ENCODE results near the gene SLC37A1. TPM values are rescaled to one million over a fixed set of nuclear protein-coding genes. Genes with fewer than 3 reads are reported as not detected.

Gene SLC37A1
- total RNA-seq, 1 experiment from 2014 or later, result 37.7 TPM

GRCh38 chr21:42503711-42504110 lies 9.9 kb upstream of the SLC37A1 start:
- no peaks in the 10 kb centered on the region for H3K4me1 ChIP-seq (ENCODE audit: insufficient read depth, low read length)
- no peak overlapping the region for H2BK5ac ChIP-seq (ENCODE audit: insufficient read length, low read length)
- H4K91ac ChIP-seq (ENCODE audit: insufficient read length, low read depth, low read length), result no peak overlapping the region
- no peak overlapping the region; a peak in 1 of 5 replicates for H3K4me3 Mint-ChIP-seq
- no peak overlapping the region for H4K5ac ChIP-seq (ENCODE audit: insufficient read length, low read depth, low read length)
- H3K4me2 ChIP-seq (ENCODE audit: insufficient read depth, insufficient read length, low read length), result no peak overlapping the region
- no peak overlapping the region for H2AK5ac ChIP-seq (ENCODE audit: insufficient read length, low read length)
- H3K79me2 ChIP-seq (ENCODE audit: insufficient read depth, low read length), result no peaks in the 10 kb centered on the region
- no peak overlapping the region for H3K9ac ChIP-seq (ENCODE audit: extremely low read depth, insufficient read length, low read length)
- H3K9me3 ChIP-seq (ENCODE audit: control insufficient read depth, low read depth, low read length), result no peaks in the 10 kb centered on the region
- H3K27me3 Mint-ChIP-seq (ENCODE audit: low read depth), result peaks cover 2% of the 10 kb centered on the region
- no peak overlapping the region for H3K23ac ChIP-seq (ENCODE audit: insufficient read length, low read depth, low read length)
- no peak overlapping the region for H3T11ph ChIP-seq (ENCODE audit: low read length)
- peaks cover 5 to 8% of the 10 kb centered on the region in 2 experiments; a peak in 3 of 4 replicates for H3K4me1 Mint-ChIP-seq
- H2BK15ac ChIP-seq (ENCODE audit: low read depth, low read length), result no peak overlapping the region
- H3K23me2 ChIP-seq (ENCODE audit: insufficient read length, low read depth, low read length, poor library complexity, severe bottlenecking), result no peaks in the 10 kb centered on the region
- H4K20me1 ChIP-seq (ENCODE audit: control insufficient read depth, insufficient read depth, insufficient read length), result no peaks in the 10 kb centered on the region
- H3K79me1 ChIP-seq (ENCODE audit: insufficient read depth, low read depth, low read length, poor library complexity, severe bottlenecking), result no peaks in the 10 kb centered on the region
- H2BK120ac ChIP-seq (ENCODE audit: low read depth, low read length, poor library complexity, severe bottlenecking), result no peak overlapping the region
- no peak overlapping the region for H3K56ac ChIP-seq (ENCODE audit: insufficient read length, low read depth, low read length)
- no peak overlapping the region for H3K27ac ChIP-seq (ENCODE audit: insufficient read length, low read depth, low read length)
- DNase-seq, result no peak
- H3K36me3 Mint-ChIP-seq (ENCODE audit: insufficient read depth in 1 of 3, low read depth in 3 of 3), result no peaks in the 10 kb centered on the region
- H3K27ac Mint-ChIP-seq, result no peak overlapping the region
- no peak overlapping the region for H3K14ac ChIP-seq (ENCODE audit: insufficient read depth, low read length)
- WGBS (ENCODE audit: extremely low coverage, insufficient read length, low lambda C conversion rate), result no CpG with 5 or more reads among the region's 4 CpGs
- H3K4ac ChIP-seq (ENCODE audit: low read depth, low read length), result no peak overlapping the region
- no peak overlapping the region for H3K18ac ChIP-seq (ENCODE audit: insufficient read length, low read depth, low read length)
- no peak overlapping the region for H2BK20ac ChIP-seq (ENCODE audit: low read depth, low read length, poor library complexity, severe bottlenecking)
- no peaks in the 10 kb centered on the region for H3K27me3 ChIP-seq (ENCODE audit: insufficient read depth, low read length)
- no peak overlapping the region for H2AFZ ChIP-seq (ENCODE audit: low read length)
- H3K9me3 Mint-ChIP-seq, result no peaks in the 10 kb centered on the region
- TF ChIP-seq CTCF (conservative IDR thresholded peaks at IDR 0.05), result no peak
- H4K8ac ChIP-seq (replicated peaks; ENCODE audit: insufficient read length, low read depth, low read length), result no peak overlapping the region
- no peak overlapping the region for H2BK12ac ChIP-seq (ENCODE audit: insufficient read length, low read depth, low read length)
